CD14-positive monocyte (primary cell): ENCODE results near the gene SETD4. TPM values are rescaled to one million over a fixed set of nuclear protein-coding genes. Genes with fewer than 3 reads are reported as not detected.

Source experiments
- DNase-seq, 3 donors: peaks; one replicate each; pipeline ENCODE4 v3.0.0-alpha.2; 2011 to 2022
- H2AFZ ChIP-seq: 2 replicates; pipeline ENCODE4 v1.6.0; 2012; ENCODE audit warnings: mild to moderate bottlenecking, low read depth, low read length, inconsistent platforms; ENCODE audit not compliant: insufficient read depth, poor library complexity, severe bottlenecking
- H3K27ac ChIP-seq, 2 donors: 1 replicate in 1 of 2; 2 replicates in 1 of 2; pipeline ENCODE4 v1.5.1; 2012 to 2013; ENCODE audit warnings: low read length in 2 of 2, control low read depth in 1 of 2, inconsistent platforms in 1 of 2, low read depth in 1 of 2, mild to moderate bottlenecking in 1 of 2
- H3K27me3 ChIP-seq, 2 donors: one replicate each; pipeline versions ENCODE4 v1.6.0 to v1.6.1; 2011 to 2013; ENCODE audit warnings: low read length in 2 of 2; ENCODE audit not compliant: control insufficient read depth in 2 of 2, insufficient read depth in 2 of 2
- H3K36me3 ChIP-seq, 2 donors: replicated peaks in 1 of 2; 1 replicate in 1 of 2; 2 replicates in 1 of 2; pipeline versions ENCODE4 v1.5.1 to v1.6.1; 2012 to 2013; ENCODE audit warnings: low read length in 2 of 2, control low read depth in 1 of 2, inconsistent platforms in 1 of 2, mild to moderate bottlenecking in 1 of 2; ENCODE audit not compliant: insufficient read depth in 2 of 2, control insufficient read depth in 1 of 2
- H3K4me1 ChIP-seq, 2 donors: 1 replicate in 1 of 2; 2 replicates in 1 of 2; pipeline versions ENCODE4 v1.5.1 to v1.6.1; 2012 to 2013; ENCODE audit warnings: low read length in 2 of 2, control low read depth in 1 of 2, inconsistent platforms in 1 of 2, mild to moderate bottlenecking in 1 of 2, moderate library complexity in 1 of 2; ENCODE audit not compliant: insufficient read depth in 2 of 2, control insufficient read depth in 1 of 2
- H3K4me2 ChIP-seq: replicated peaks from 2 replicates; pipeline ENCODE3; 2012; ENCODE audit warnings: low read length, moderate library complexity, mild to moderate bottlenecking; ENCODE audit not compliant: poor library complexity, severe bottlenecking; ENCODE audit errors: extremely low read depth
- H3K4me3 ChIP-seq, 3 experiments: fragments of 200-600 bp in 1 of 3; sonication (generic) in 1 of 3; replicated peaks in 1 of 3; 1 replicate in 2 of 3; 2 replicates in 1 of 3; pipeline ENCODE4 v1.5.1; 2011 to 2013; ENCODE audit warnings: low read length in 3 of 3, mild to moderate bottlenecking in 3 of 3, control low read depth in 2 of 3, low read depth in 2 of 3, inconsistent platforms in 1 of 3, moderate library complexity in 1 of 3
- H3K79me2 ChIP-seq: 2 replicates; pipeline ENCODE4 v1.6.0; 2012; ENCODE audit warnings: mild to moderate bottlenecking, control low read depth, inconsistent platforms, low read length, moderate library complexity; ENCODE audit not compliant: insufficient read depth
- H3K9ac ChIP-seq: 2 replicates; pipeline ENCODE4 v1.6.0; 2017; ENCODE audit warnings: low read length, mild to moderate bottlenecking; ENCODE audit not compliant: insufficient read depth, poor library complexity, severe bottlenecking
- H3K9me3 ChIP-seq, 2 donors: replicated peaks in 1 of 2; 1 replicate in 1 of 2; 2 replicates in 1 of 2; pipeline versions ENCODE4 v1.5.1 to v1.6.1; 2012 to 2013; ENCODE audit warnings: low read length in 2 of 2, control low read depth in 1 of 2; ENCODE audit not compliant: control insufficient read depth in 1 of 2, insufficient read depth in 1 of 2
- H4K20me1 ChIP-seq: 2 replicates; pipeline ENCODE4 v1.6.0; 2012; ENCODE audit warnings: mild to moderate bottlenecking, low read length, control low read depth, moderate library complexity; ENCODE audit not compliant: insufficient read depth
- H3K27ac Mint-ChIP-seq, 7 donors: one replicate each; pipeline ENCODE4 v1.8.0; 2020; ENCODE audit warnings: mild to moderate bottlenecking in 7 of 7, mixed read lengths in 7 of 7, moderate library complexity in 6 of 7, inconsistent platforms in 2 of 7
- H3K27me3 Mint-ChIP-seq, 3 donors: one replicate each; pipeline ENCODE4 v1.8.0; 2021 to 2022; ENCODE audit warnings: low read depth in 3 of 3, mild to moderate bottlenecking in 3 of 3, mixed read lengths in 3 of 3, moderate library complexity in 3 of 3, inconsistent platforms in 1 of 3
- H3K36me3 Mint-ChIP-seq, 2 donors: one replicate each; pipeline ENCODE4 v1.8.0; 2020; ENCODE audit warnings: mixed read lengths in 2 of 2, inconsistent platforms in 1 of 2, mild to moderate bottlenecking in 1 of 2
- H3K4me1 Mint-ChIP-seq: one replicate; pipeline ENCODE4 v1.8.0; 2020; ENCODE audit warnings: mild to moderate bottlenecking, mixed read lengths
- H3K4me3 Mint-ChIP-seq, 2 donors: one replicate each; pipeline ENCODE4 v1.8.0; 2020; ENCODE audit warnings: mild to moderate bottlenecking in 2 of 2, mixed read lengths in 2 of 2, moderate library complexity in 1 of 2
- H3K9me3 Mint-ChIP-seq, 7 donors: one replicate each; pipeline ENCODE4 v1.8.0; 2020 to 2022; ENCODE audit warnings: mixed read lengths in 7 of 7, mild to moderate bottlenecking in 6 of 7, moderate library complexity in 6 of 7, inconsistent platforms in 2 of 7
- CTCF ChIP-seq: fragments of 200-600 bp; IDR thresholded peaks from one replicate; pipeline ENCODE4 v1.8.0; 2022; ENCODE audit warnings: antibody characterized with exemption, mild to moderate bottlenecking
- WGBS: methylation state at CpG from one replicate; pipeline ENCODE4 v1.1.5; 2013; ENCODE audit warnings: missing lambda C conversion rate; ENCODE audit not compliant: insufficient coverage; 5-methylcytosine and 5-hydroxymethylcytosine counted together
- intact Hi-C, 2 donors: fragments of 100-400 bp; cut with micrococcal nuclease; formaldehyde crosslinking; loops; one replicate each; pipeline versions ENCODE4 v1.15.0 to v1.15.1; 2023
- polyA plus RNA-seq, 3 donors: library from polyadenylated mRNA; depleted of rRNA in 1 of 3; unstranded in 2 of 3; stranded (reverse) in 1 of 3; fragments of 300-500 nt in 2 of 3; fragments of >200 nt in 1 of 3; fragmentation: Illumina TruSeq in 2 of 3; gene quantifications; 1 replicate in 2 of 3; 2 replicates in 1 of 3; pipeline ENCODE4 v1.2.3, GENCODE V29; 2012 to 2021

The SETD4 gene
- polyA plus RNA-seq, 3 donors = 4.1 to 10.8 (median 4.3) TPM

- H3K79me2 ChIP-seq = no peaks in the 10 kb centered on the region
- 71% methylated on average over 6 of the region's 16 CpGs for WGBS
- no peak for TF ChIP-seq CTCF
- Mint-ChIP-seq H3K4me1 (no peaks in the 10 kb centered on the region), H3K27me3 (peaks cover 0 to 7% (median 0%) of the 10 kb centered on the region in 3 donors), H3K9me3 (peaks cover 0 to 3% (median 0%) of the 10 kb centered on the region in 7 donors), H3K36me3 (peaks cover 47 to 51% of the 10 kb centered on the region in 2 donors), H3K4me3 (no peak overlapping the region), H3K27ac (no peak overlapping the region)
- no peak overlapping the region for H3K9ac ChIP-seq
- no peaks in the 10 kb centered on the region for H3K4me1 ChIP-seq
- H3K36me3 ChIP-seq = peaks cover 28 to 52% of the 10 kb centered on the region in 2 donors
- no peaks in the 10 kb centered on the region for H3K27me3 ChIP-seq
- H2AFZ ChIP-seq = no peak overlapping the region
- H4K20me1 ChIP-seq = no peaks in the 10 kb centered on the region
- no peak overlapping the region for H3K4me3 ChIP-seq
- no peaks in the 10 kb centered on the region for H3K9me3 ChIP-seq
- no peak overlapping the region for H3K4me2 ChIP-seq
- H3K27ac ChIP-seq = no peak overlapping the region
- intact Hi-C loops = no loop called here
- no peak for DNase-seq
Observed at GRCh38 chr21:36034211-36034913, 26.0 kb downstream of the SETD4 start.

GRCh38 chr21:36032647-36033406, 27.5 kb downstream of the SETD4 start:
- peaks cover 20 to 36% of the 10 kb centered on the region in 2 donors for H3K36me3 ChIP-seq
- H3K9ac ChIP-seq = no peak overlapping the region
- no peaks in the 10 kb centered on the region for H3K4me1 ChIP-seq
- H3K4me2 ChIP-seq = no peak overlapping the region
- no peak overlapping the region for H3K27ac ChIP-seq
- H3K4me3 Mint-ChIP-seq = no peak overlapping the region
- intact Hi-C loops = no loop called here
- peak overlapping the region in 1 of 7 donors; percentile 71 for H3K27ac Mint-ChIP-seq
- peaks cover 0 to 3% (median 0%) of the 10 kb centered on the region in 7 donors for H3K9me3 Mint-ChIP-seq
- no peaks in the 10 kb centered on the region for H3K9me3 ChIP-seq
- no peaks in the 10 kb centered on the region for H3K79me2 ChIP-seq
- no peak overlapping the region for H3K4me3 ChIP-seq
- no peaks in the 10 kb centered on the region for H4K20me1 ChIP-seq
- TF ChIP-seq CTCF = no peak
- 96% methylated on average over 24 of the region's 28 CpGs for WGBS
- peaks cover 32 to 35% of the 10 kb centered on the region in 2 donors for H3K36me3 Mint-ChIP-seq
- H3K27me3 ChIP-seq = no peaks in the 10 kb centered on the region
- H2AFZ ChIP-seq = no peak overlapping the region
- H3K4me1 Mint-ChIP-seq = peaks cover 5% of the 10 kb centered on the region
- H3K27me3 Mint-ChIP-seq = peaks cover 0 to 7% (median under 1%) of the 10 kb centered on the region in 3 donors
- DNase-seq = no peak
